ENCODE results near the gene HIGD1A. TPM values are rescaled to one million over a fixed set of nuclear protein-coding genes. Genes with fewer than 3 reads are reported as not detected.

The HIGD1A gene
- total RNA-seq, 2 donors from 2014 or later = 163 to 169 TPM

GRCh38 chr3:42850263-42850662 is 46.0 kb upstream of the HIGD1A start:
- no peak overlapping the region for H3K4me3 ChIP-seq
- DNase-seq (ENCODE audit: low spot score) = no peak
- H3K9me3 ChIP-seq = no peaks in the 10 kb centered on the region
- H3K36me3 ChIP-seq = no peaks in the 10 kb centered on the region
- H3K27ac ChIP-seq = peak overlapping the region; percentile 63 to 73
- no peak for ATAC-seq (ENCODE audit: insufficient number of reproducible peaks, low FRiP score, low read depth)
- no peaks in the 10 kb centered on the region for H3K27me3 ChIP-seq (replicated peaks; ENCODE audit: insufficient read depth)
- H3K4me1 ChIP-seq (ENCODE audit: control insufficient read depth in 1 of 2, low read depth in 2 of 2) = peaks cover 35 to 51% of the 10 kb centered on the region in 2 donors
- TF ChIP-seq CTCF (IDR thresholded peaks at IDR 0.05) = no peak

DNA sequence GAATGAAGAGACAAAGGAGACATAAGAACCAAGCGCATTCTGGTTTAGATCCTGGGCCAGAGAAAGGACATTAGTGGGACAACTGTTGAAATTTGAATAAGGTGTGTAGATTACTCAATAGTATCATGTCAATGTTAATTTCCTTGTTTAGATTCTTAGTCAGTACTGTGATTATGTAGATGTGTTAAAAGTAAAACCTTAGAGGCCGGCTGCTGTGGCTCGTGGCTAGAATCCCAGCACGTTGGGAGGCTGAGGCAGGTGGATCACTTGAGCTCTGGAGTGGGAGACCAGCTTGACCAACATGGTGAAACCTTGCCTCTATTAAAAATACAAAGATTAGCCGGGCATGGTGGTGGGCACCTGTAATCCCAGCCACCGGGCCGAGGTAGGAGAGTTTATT is 44.7 kb upstream of the HIGD1A start:
- H3K36me3 ChIP-seq = no peaks in the 10 kb centered on the region
- ATAC-seq (ENCODE audit: insufficient number of reproducible peaks, low FRiP score, low read depth) (no peak), DNase-seq (ENCODE audit: low spot score) (no peak)
- H3K27ac ChIP-seq = no peak overlapping the region
- TF ChIP-seq CTCF (IDR thresholded peaks at IDR 0.05) = no peak
- H3K4me3 ChIP-seq = no peak overlapping the region
- no peaks in the 10 kb centered on the region for H3K9me3 ChIP-seq
- H3K27me3 ChIP-seq (replicated peaks; ENCODE audit: insufficient read depth) = no peaks in the 10 kb centered on the region
- peaks cover 35 to 63% of the 10 kb centered on the region in 2 donors for H3K4me1 ChIP-seq (ENCODE audit: control insufficient read depth in 1 of 2, low read depth in 2 of 2)

- Histone ChIP-seq H3K4me1 (ENCODE audit: control insufficient read depth in 1 of 2, low read depth in 2 of 2) (peaks cover 39 to 66% of the 10 kb centered on the region in 2 donors), H3K36me3 (no peaks in the 10 kb centered on the region), H3K27ac (peak overlapping the region in 1 of 2 donors; percentile 79), H3K4me3 (no peak overlapping the region), H3K9me3 (no peaks in the 10 kb centered on the region), H3K27me3 (replicated peaks; ENCODE audit: insufficient read depth) (no peaks in the 10 kb centered on the region)
- DNase-seq (ENCODE audit: low spot score) (no peak), ATAC-seq (ENCODE audit: insufficient number of reproducible peaks, low FRiP score, low read depth) (no peak)
- no peak for TF ChIP-seq CTCF (IDR thresholded peaks at IDR 0.05)
These were observed 43.4 kb upstream of the HIGD1A start for GRCh38 chr3:42847731-42848130.

DNA sequence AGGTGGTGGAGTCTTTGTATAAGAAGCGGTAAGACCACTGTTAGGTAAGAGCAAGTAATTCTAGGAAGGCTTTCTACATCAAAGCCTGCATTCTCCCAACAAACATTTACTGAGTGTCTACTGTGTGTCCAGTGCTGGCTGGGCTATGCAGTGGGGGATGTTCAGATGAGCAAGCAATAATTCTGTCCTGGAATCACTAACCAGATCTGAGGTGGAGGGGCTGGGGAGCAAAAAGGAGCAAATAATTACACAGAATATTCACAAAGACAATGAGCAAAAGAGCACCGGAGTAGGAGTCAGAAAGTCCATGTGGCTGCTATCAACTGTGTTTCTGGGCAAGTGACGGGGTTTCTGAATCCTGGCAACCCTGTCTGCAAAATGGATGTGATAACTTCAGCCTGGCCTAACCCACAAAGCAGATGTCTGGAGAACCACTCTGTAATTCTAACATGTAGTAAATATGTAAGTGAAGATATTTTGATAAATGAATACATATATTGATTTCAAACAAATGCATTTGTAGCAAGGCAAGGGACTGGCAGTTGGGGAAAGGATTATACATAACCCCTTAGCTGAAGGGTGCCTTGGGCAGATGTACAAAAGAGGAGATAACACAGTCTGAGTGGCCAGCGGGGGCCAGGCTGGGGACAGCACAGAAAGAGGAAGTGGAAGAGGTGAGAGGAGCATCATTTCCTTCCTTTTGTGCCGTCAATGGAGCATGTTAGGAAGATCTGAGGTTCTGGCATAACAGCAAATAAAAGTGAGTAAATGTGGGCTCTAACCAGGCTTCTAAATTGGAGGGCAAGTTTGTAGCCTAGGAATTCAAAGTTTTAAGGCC is 42.6 kb upstream of the HIGD1A start:
- Histone ChIP-seq H3K4me1 (ENCODE audit: control insufficient read depth in 1 of 2, low read depth in 2 of 2) (peaks cover 31 to 64% of the 10 kb centered on the region in 2 donors), H3K4me3 (no peak overlapping the region), H3K36me3 (no peaks in the 10 kb centered on the region), H3K27me3 (replicated peaks; ENCODE audit: insufficient read depth) (no peaks in the 10 kb centered on the region), H3K27ac (peak overlapping the region; percentile 77 to 79), H3K9me3 (no peaks in the 10 kb centered on the region)
- TF ChIP-seq CTCF (IDR thresholded peaks at IDR 0.05) = no peak
- no peak for ATAC-seq (ENCODE audit: insufficient number of reproducible peaks, low FRiP score, low read depth)
- DNase-seq (ENCODE audit: low spot score) = no peak

- Histone ChIP-seq H3K4me1 (ENCODE audit: control insufficient read depth in 1 of 2, low read depth in 2 of 2) (peaks cover 26 to 58% of the 10 kb centered on the region in 2 donors), H3K4me3 (no peak overlapping the region), H3K36me3 (no peaks in the 10 kb centered on the region), H3K27me3 (replicated peaks; ENCODE audit: insufficient read depth) (no peaks in the 10 kb centered on the region), H3K27ac (peak overlapping the region; percentile 77 to 79), H3K9me3 (no peaks in the 10 kb centered on the region)
- ATAC-seq (ENCODE audit: insufficient number of reproducible peaks, low FRiP score, low read depth) (no peak), DNase-seq (ENCODE audit: low spot score) (no peak)
- no peak for TF ChIP-seq CTCF (IDR thresholded peaks at IDR 0.05)
These were observed 40.5 kb upstream of the HIGD1A start for GRCh38 chr3:42844815-42845214.
